Mesothelial cell of epicardium (in vitro differentiated cells): ENCODE results near the gene DAGLB. TPM values are rescaled to one million over a fixed set of nuclear protein-coding genes. Genes with fewer than 3 reads are reported as not detected.

ENCODE experiments used
- DNase-seq, 2 experiments: peaks; one replicate each; pipeline ENCODE4 v3.0.0; 2021; ENCODE audit warnings: low spot score in 2 of 2; ENCODE audit not compliant: unreplicated experiment in 2 of 2
- H3K27ac Mint-ChIP-seq: 2 replicates; pipeline ENCODE4 v1.8.0; 2021; ENCODE audit warnings: mixed read lengths
- H3K27me3 Mint-ChIP-seq: 2 replicates; pipeline ENCODE4 v1.8.0; 2021; ENCODE audit warnings: low read depth, mixed read lengths
- H3K36me3 Mint-ChIP-seq: 2 replicates; pipeline ENCODE4 v1.8.0; 2021; ENCODE audit warnings: mixed read lengths
- H3K4me1 Mint-ChIP-seq: 2 replicates; pipeline ENCODE4 v1.8.0; 2021; ENCODE audit warnings: mixed read lengths
- H3K4me3 Mint-ChIP-seq: 2 replicates; pipeline ENCODE4 v1.8.0; 2021; ENCODE audit warnings: mild to moderate bottlenecking, moderate library complexity, mixed read lengths
- H3K9me3 Mint-ChIP-seq: 2 replicates; pipeline ENCODE4 v1.8.0; 2021; ENCODE audit warnings: mixed read lengths
- total RNA-seq: library from RNA; stranded (reverse); gene quantifications from 3 replicates; pipeline ENCODE4 v1.2.1, GENCODE V29; 2021
- TF ChIP-seq, protein P1 (sequence below): fragments of 200-600 bp; sonication (generic); IDR thresholded peaks from one replicate; pipeline ENCODE4 v1.5.0; 2021; ENCODE audit warnings: antibody characterized with exemption; ENCODE audit not compliant: unreplicated experiment

Gene DAGLB
- total RNA-seq, 1 donor from 2014 or later, result 24.1 TPM

DNA sequence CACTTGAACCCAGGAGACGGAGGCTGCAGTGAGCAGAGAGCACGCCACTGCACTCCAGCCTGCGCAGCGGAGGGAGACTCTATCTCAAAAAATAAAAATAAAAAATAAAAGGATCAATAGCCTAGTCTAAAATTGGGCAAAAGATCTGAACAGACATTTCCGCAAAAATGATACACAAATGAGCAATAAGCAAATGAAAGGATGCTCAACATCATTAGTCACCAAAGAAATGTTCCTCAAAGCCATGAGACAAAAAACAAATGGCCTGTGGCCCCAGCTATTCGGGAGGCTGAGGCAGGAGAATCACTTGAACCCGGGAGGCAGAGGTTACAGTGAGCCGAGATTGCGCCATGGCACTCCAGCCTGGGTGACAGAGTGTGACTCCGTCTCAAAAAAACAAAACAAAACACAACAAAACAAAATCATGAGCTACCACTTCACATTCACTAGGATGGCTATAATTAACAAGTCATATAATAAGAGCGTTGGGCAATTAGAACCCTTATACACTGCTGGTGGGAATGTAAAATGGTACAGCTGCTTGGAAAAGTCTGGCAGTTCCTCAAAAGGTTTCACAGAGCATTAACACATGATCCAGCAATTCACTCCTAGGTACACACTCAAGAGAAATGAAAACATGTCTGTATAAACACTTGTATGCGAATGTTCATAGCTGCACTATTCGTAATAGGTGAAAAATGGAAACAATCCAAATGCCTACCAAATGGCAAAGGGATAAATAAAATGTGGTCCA lies 3.1 kb downstream of the DAGLB start:
- DNase-seq, result no peak
- H3K9me3 Mint-ChIP-seq, result no peaks in the 10 kb centered on the region
- H3K4me1 Mint-ChIP-seq, result peaks cover 5% of the 10 kb centered on the region
- no peak overlapping the region for H3K4me3 Mint-ChIP-seq
- TF ChIP-seq, protein P1, sequence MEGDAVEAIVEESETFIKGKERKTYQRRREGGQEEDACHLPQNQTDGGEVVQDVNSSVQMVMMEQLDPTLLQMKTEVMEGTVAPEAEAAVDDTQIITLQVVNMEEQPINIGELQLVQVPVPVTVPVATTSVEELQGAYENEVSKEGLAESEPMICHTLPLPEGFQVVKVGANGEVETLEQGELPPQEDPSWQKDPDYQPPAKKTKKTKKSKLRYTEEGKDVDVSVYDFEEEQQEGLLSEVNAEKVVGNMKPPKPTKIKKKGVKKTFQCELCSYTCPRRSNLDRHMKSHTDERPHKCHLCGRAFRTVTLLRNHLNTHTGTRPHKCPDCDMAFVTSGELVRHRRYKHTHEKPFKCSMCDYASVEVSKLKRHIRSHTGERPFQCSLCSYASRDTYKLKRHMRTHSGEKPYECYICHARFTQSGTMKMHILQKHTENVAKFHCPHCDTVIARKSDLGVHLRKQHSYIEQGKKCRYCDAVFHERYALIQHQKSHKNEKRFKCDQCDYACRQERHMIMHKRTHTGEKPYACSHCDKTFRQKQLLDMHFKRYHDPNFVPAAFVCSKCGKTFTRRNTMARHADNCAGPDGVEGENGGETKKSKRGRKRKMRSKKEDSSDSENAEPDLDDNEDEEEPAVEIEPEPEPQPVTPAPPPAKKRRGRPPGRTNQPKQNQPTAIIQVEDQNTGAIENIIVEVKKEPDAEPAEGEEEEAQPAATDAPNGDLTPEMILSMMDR, result no peak
- H3K27ac Mint-ChIP-seq, result no peak overlapping the region
- no peaks in the 10 kb centered on the region for H3K27me3 Mint-ChIP-seq
- H3K36me3 Mint-ChIP-seq, result peaks cover 25% of the 10 kb centered on the region

- TF ChIP-seq, protein P1, result no peak
- peaks cover 5% of the 10 kb centered on the region for H3K4me1 Mint-ChIP-seq
- DNase-seq, result no peak
- no peak overlapping the region for H3K27ac Mint-ChIP-seq
- H3K9me3 Mint-ChIP-seq, result no peaks in the 10 kb centered on the region
- H3K36me3 Mint-ChIP-seq, result peaks cover 28% of the 10 kb centered on the region
- no peaks in the 10 kb centered on the region for H3K27me3 Mint-ChIP-seq
- H3K4me3 Mint-ChIP-seq, result no peak overlapping the region
Measured at GRCh38 chr7:6443372-6443941, 4.3 kb downstream of the DAGLB start.

DNA sequence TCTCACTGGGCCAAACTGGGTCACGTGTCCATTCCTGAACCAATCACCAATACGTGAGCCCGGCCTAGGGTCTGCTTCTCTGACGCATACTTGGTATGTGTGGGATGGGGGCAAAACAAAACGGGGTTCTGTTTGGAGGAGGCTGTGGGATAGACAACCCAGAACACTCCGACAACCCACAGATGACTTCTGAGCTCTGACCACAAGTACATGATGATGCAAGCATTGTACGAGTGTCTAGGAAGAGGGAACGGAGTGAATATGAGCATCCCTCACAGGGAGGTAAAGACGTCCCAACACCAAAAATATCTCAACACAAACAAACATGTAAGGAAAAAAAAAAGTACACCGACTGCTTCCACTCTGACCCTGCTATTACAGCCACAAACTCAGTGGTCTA lies 5.6 kb downstream of the DAGLB start:
- Mint-ChIP-seq H3K36me3 (peaks cover 28% of the 10 kb centered on the region), H3K4me3 (no peak overlapping the region), H3K9me3 (no peaks in the 10 kb centered on the region), H3K27ac (no peak overlapping the region), H3K27me3 (no peaks in the 10 kb centered on the region), H3K4me1 (peaks cover 5% of the 10 kb centered on the region)
- TF ChIP-seq, protein P1, result no peak
- DNase-seq, result no peak

GRCh38 chr7:6440381-6440780 lies 7.4 kb downstream of the DAGLB start:
- H3K9me3 Mint-ChIP-seq, result no peaks in the 10 kb centered on the region
- no peak overlapping the region for H3K4me3 Mint-ChIP-seq
- peaks cover 28% of the 10 kb centered on the region for H3K36me3 Mint-ChIP-seq
- DNase-seq, result no peak
- H3K4me1 Mint-ChIP-seq, result peaks cover 2% of the 10 kb centered on the region
- H3K27me3 Mint-ChIP-seq, result no peaks in the 10 kb centered on the region
- H3K27ac Mint-ChIP-seq, result no peak overlapping the region
- TF ChIP-seq, protein P1, result no peak

- Mint-ChIP-seq H3K4me1 (peaks cover 2% of the 10 kb centered on the region), H3K9me3 (no peaks in the 10 kb centered on the region), H3K36me3 (peaks cover 17% of the 10 kb centered on the region), H3K4me3 (no peak overlapping the region), H3K27me3 (no peaks in the 10 kb centered on the region), H3K27ac (no peak overlapping the region)
- DNase-seq, result no peak
- TF ChIP-seq, protein P1, result no peak
Measured at GRCh38 chr7:6438427-6438826, 9.3 kb downstream of the DAGLB start.
